GM23248 (cell line): Measurements from ENCODE around the gene TAS2R30. TPM values are rescaled to one million over a fixed set of nuclear protein-coding genes. Genes with fewer than 3 reads are reported as not detected.

Experiments used
- DNase-seq: peaks from one replicate; pipeline ENCODE4 v3.0.0-alpha.2; 2015
- H2AFZ ChIP-seq: fragments of 200-600 bp; sonication (generic); 2 replicates; pipeline ENCODE4 v1.6.1; 2016; ENCODE audit warnings: antibody characterized with exemption
- H3F3A ChIP-seq: fragments of 200-600 bp; sonication (generic); 2 replicates; pipeline ENCODE4 v1.6.1; 2016; ENCODE audit warnings: mild to moderate bottlenecking, antibody characterized with exemption, mixed run types; ENCODE audit not compliant: insufficient read depth
- H3K27ac ChIP-seq: fragments of 200-600 bp; sonication (generic); 2 replicates; pipeline ENCODE4 v1.5.1; 2016; ENCODE audit warnings: mild to moderate bottlenecking
- H3K27me3 ChIP-seq: fragments of 200-600 bp; sonication (generic); replicated peaks from 2 replicates; pipeline ENCODE4 v1.6.1; 2016; ENCODE audit warnings: mild to moderate bottlenecking; ENCODE audit not compliant: insufficient read depth
- H3K36me3 ChIP-seq: fragments of 200-600 bp; sonication (generic); 2 replicates; pipeline ENCODE4 v1.6.1; 2016; ENCODE audit warnings: low read depth, mild to moderate bottlenecking
- H3K4me1 ChIP-seq: fragments of 200-600 bp; sonication (generic); 2 replicates; pipeline ENCODE4 v1.6.1; 2016; ENCODE audit warnings: mild to moderate bottlenecking; ENCODE audit not compliant: insufficient read depth
- H3K4me2 ChIP-seq: fragments of 200-600 bp; sonication (generic); one replicate; pipeline ENCODE4 v1.6.1; 2016; ENCODE audit warnings: mild to moderate bottlenecking; ENCODE audit not compliant: unreplicated experiment
- H3K4me3 ChIP-seq: fragments of 200-600 bp; sonication (generic); 2 replicates; pipeline ENCODE4 v1.5.1; 2016; ENCODE audit warnings: mild to moderate bottlenecking
- H3K79me2 ChIP-seq: fragments of 200-600 bp; sonication (generic); 2 replicates; pipeline ENCODE4 v1.6.1; 2016; ENCODE audit warnings: mild to moderate bottlenecking; ENCODE audit not compliant: insufficient read depth
- H3K9ac ChIP-seq: fragments of 200-600 bp; sonication (generic); 2 replicates; pipeline ENCODE4 v1.6.1; 2016; ENCODE audit warnings: mild to moderate bottlenecking
- H3K9me2 ChIP-seq: fragments of 200-600 bp; sonication (generic); 2 replicates; pipeline ENCODE4 v1.6.1; 2016; ENCODE audit warnings: mixed run types, mild to moderate bottlenecking, moderate library complexity; ENCODE audit not compliant: insufficient read depth
- H3K9me3 ChIP-seq: fragments of 200-600 bp; sonication (generic); one replicate; pipeline ENCODE4 v1.6.1; 2017; ENCODE audit warnings: low read depth
- H4K20me1 ChIP-seq: fragments of 200-600 bp; sonication (generic); 2 replicates; pipeline ENCODE4 v1.6.0; 2016; ENCODE audit not compliant: insufficient read depth
- EZH2 ChIP-seq: fragments of 200-600 bp; sonication (generic); IDR thresholded peaks from 2 replicates; pipeline ENCODE4 v1.6.1; 2018; ENCODE audit warnings: antibody characterized with exemption, mild to moderate bottlenecking; ENCODE audit not compliant: insufficient read depth, poor library complexity, severe bottlenecking
- EZH2phosphoT487 ChIP-seq: fragments of 200-600 bp; sonication (generic); IDR thresholded peaks from 2 replicates; pipeline ENCODE4 v1.6.1; 2018; ENCODE audit warnings: antibody characterized with exemption, moderate library complexity, mild to moderate bottlenecking, low read depth; ENCODE audit not compliant: insufficient read depth
- WGBS, 2 experiments: methylation state at CpG; one replicate each; pipeline ENCODE4 v1.1.6; 2015 to 2017; ENCODE audit warnings: low lambda C conversion rate in 2 of 2, low coverage in 1 of 2; ENCODE audit errors: missing lambda C conversion rate in 2 of 2; 5-methylcytosine and 5-hydroxymethylcytosine counted together
- in situ Hi-C: fragments of 300-500 bp; cut with MboI; formaldehyde crosslinking; loops from 2 replicates; pipeline ENCODE4 v1.15.0; 2020
- polyA plus RNA-seq: library from polyadenylated mRNA; unstranded; fragments of >200 nt; fragmentation: Nextera tagmentation; extraction: Ambion mirVana; gene quantifications from 2 replicates; pipeline ENCODE4 v1.2.1, GENCODE V29; 2016
- total RNA-seq: library from RNA; depleted of rRNA; stranded (reverse); fragments of >200 nt; shearing (Covaris generic); gene quantifications from 2 replicates; pipeline ENCODE4 v1.2.3, GENCODE V29; 2014

Gene TAS2R30
- total and polyA plus RNA-seq, 2 experiments from 2014 or later = 0.32 TPM; not detected in 1

GRCh38 chr12:11171969-11172675 lies 37.7 kb upstream of the TAS2R30 start:
- Histone ChIP-seq H3K9me3 (no peaks in the 10 kb centered on the region), H4K20me1 (no peaks in the 10 kb centered on the region; the same call in 1 of the 2 replicates), H3K9ac (peak overlapping the region; percentile 89), H3K27ac (peak overlapping the region; percentile 83), H3K4me3 (peak overlapping the region; percentile 88), H3K79me2 (peaks cover 92% of the 10 kb centered on the region), H2AFZ (peak overlapping the region; percentile 96), H3K4me2 (peak overlapping the region; percentile 98), H3K36me3 (no peaks in the 10 kb centered on the region), H3K9me2 (no peaks in the 10 kb centered on the region), H3K4me1 (peaks cover 20% of the 10 kb centered on the region), H3K27me3 (no peaks in the 10 kb centered on the region), H3F3A (peaks cover 8% of the 10 kb centered on the region; the same call in 1 of the 2 replicates)
- in situ Hi-C loops = no loop called here
- WGBS, 2 experiments = 2% methylated on average over 10 of the region's 10 CpGs
- peak; percentile 56 for DNase-seq
- TF ChIP-seq EZH2 (no peak), EZH2phosphoT487 (no peak)

GRCh38 chr12:11171145-11171968 lies 36.9 kb upstream of the TAS2R30 start, which contains the start of gene SMIM10L1:
Gene SMIM10L1 (plus strand): TSS chr12:11171194. CDS start chr12:11171357, 163 bp downstream.
- Histone ChIP-seq H3K79me2 (peaks cover 93% of the 10 kb centered on the region), H3K36me3 (no peaks in the 10 kb centered on the region), H3K4me3 (peak within 1 kb of the TSS; percentile 88), H2AFZ (peak within 1 kb of the TSS; percentile 96), H3K9ac (peak within 1 kb of the TSS; percentile 89), H3K9me3 (no peaks in the 10 kb centered on the region), H3K27ac (peak within 1 kb of the TSS; percentile 83), H4K20me1 (no peaks in the 10 kb centered on the region; the same call in 1 of the 2 replicates), H3K27me3 (no peaks in the 10 kb centered on the region), H3K9me2 (no peaks in the 10 kb centered on the region), H3K4me2 (peak within 1 kb of the TSS; percentile 98), H3K4me1 (peaks cover 20% of the 10 kb centered on the region), H3F3A (peaks cover 8% of the 10 kb centered on the region; the same call in 1 of the 2 replicates)
- 0 to 1% methylated on average over 55 to 69 of the region's 70 CpGs for WGBS, 2 experiments
- DNase-seq = peak; percentile 99
- TF ChIP-seq EZH2phosphoT487 (no peak), EZH2 (no peak)
- in situ Hi-C loops = no loop called here

- in situ Hi-C loops = no loop called here
- no peaks in the 10 kb centered on the region for H3K36me3 ChIP-seq
These were observed 36.3 kb upstream of the TAS2R30 start for GRCh38 chr12:11170810-11171144.

GRCh38 chr12:11166300-11166699 lies 31.9 kb upstream of the TAS2R30 start:
- H4K20me1 ChIP-seq = no peaks in the 10 kb centered on the region; the same call in 1 of the 2 replicates

More at GRCh38 chr12:11170810-11171144, 36.3 kb upstream of the TAS2R30 start:
- Histone ChIP-seq H3K27me3 (no peaks in the 10 kb centered on the region), H3K9me2 (no peaks in the 10 kb centered on the region), H3F3A (peaks cover 8% of the 10 kb centered on the region; the same call in 1 of the 2 replicates), H3K9me3 (no peaks in the 10 kb centered on the region), H2AFZ (peak overlapping the region; percentile 96), H3K9ac (peak overlapping the region; percentile 89), H3K4me1 (peaks cover 20% of the 10 kb centered on the region), H3K4me3 (peak overlapping the region; percentile 88), H3K4me2 (peak overlapping the region; percentile 97), H3K27ac (peak overlapping the region; percentile 83), H3K79me2 (peaks cover 93% of the 10 kb centered on the region), H4K20me1 (no peaks in the 10 kb centered on the region; the same call in 1 of the 2 replicates)
- WGBS, 2 experiments = 1 to 2% methylated on average over 4 of the region's 4 CpGs
- no peak for DNase-seq
- TF ChIP-seq EZH2phosphoT487 = no peak
- TF ChIP-seq EZH2 = no peak

More at GRCh38 chr12:11166300-11166699, 31.9 kb upstream of the TAS2R30 start:
- Histone ChIP-seq H3F3A (no peaks in the 10 kb centered on the region), H3K79me2 (peaks cover 98% of the 10 kb centered on the region), H3K4me3 (no peak overlapping the region), H2AFZ (no peak overlapping the region), H3K4me2 (no peak overlapping the region), H3K9me3 (no peaks in the 10 kb centered on the region), H3K27ac (no peak overlapping the region), H3K4me1 (peaks cover 11% of the 10 kb centered on the region; the same call in 1 of the 2 replicates), H3K9ac (no peak overlapping the region), H3K9me2 (no peaks in the 10 kb centered on the region), H3K27me3 (no peaks in the 10 kb centered on the region), H3K36me3 (no peaks in the 10 kb centered on the region)
- in situ Hi-C loops = no loop called here
- DNase-seq = no peak
- TF ChIP-seq EZH2phosphoT487 = no peak
- TF ChIP-seq EZH2 = no peak
